Liver (tissue), 9 donors: ENCODE results near the gene NEAT1. TPM values are rescaled to one million over a fixed set of nuclear protein-coding genes. Genes with fewer than 3 reads are reported as not detected.

ENCODE experiments used
- DNase-seq: peaks from one replicate; pipeline ENCODE4 v3.0.0-alpha.2; 2017; ENCODE audit warnings: low spot score
- H3K27ac ChIP-seq, 2 donors: one replicate each; pipeline ENCODE4 v1.7.0; 2013; ENCODE audit warnings: inconsistent platforms in 2 of 2, low read length in 2 of 2, control low read depth in 1 of 2, low read depth in 1 of 2, mild to moderate bottlenecking in 1 of 2
- H3K27me3 ChIP-seq, 4 donors: one replicate each; pipeline versions ENCODE4 v1.6.1 to v1.7.0; 2013; ENCODE audit warnings: low read length in 3 of 4, inconsistent platforms in 1 of 4, mild to moderate bottlenecking in 1 of 4, moderate library complexity in 1 of 4; ENCODE audit not compliant: control insufficient read depth in 4 of 4, insufficient read depth in 4 of 4
- H3K36me3 ChIP-seq, 4 donors: one replicate each; pipeline versions ENCODE4 v1.6.1 to v1.7.0; 2013; ENCODE audit warnings: low read length in 3 of 4, mild to moderate bottlenecking in 3 of 4, low read depth in 1 of 4, moderate library complexity in 1 of 4; ENCODE audit not compliant: control insufficient read depth in 4 of 4, insufficient read depth in 3 of 4
- H3K4me1 ChIP-seq, 4 donors: one replicate each; pipeline versions ENCODE4 v1.6.1 to v1.7.0; 2013; ENCODE audit warnings: low read length in 3 of 4, mild to moderate bottlenecking in 3 of 4, moderate library complexity in 1 of 4; ENCODE audit not compliant: control insufficient read depth in 4 of 4, insufficient read depth in 4 of 4
- H3K4me3 ChIP-seq, 3 donors: one replicate each; pipeline versions ENCODE4 v1.6.1 to v1.7.0; 2013; ENCODE audit warnings: low read length in 3 of 3, control low read depth in 1 of 3, low read depth in 1 of 3, mild to moderate bottlenecking in 1 of 3
- H3K9ac ChIP-seq, 2 donors: one replicate each; pipeline ENCODE4 v1.7.0; 2013; ENCODE audit warnings: low read length in 2 of 2, mild to moderate bottlenecking in 2 of 2, moderate library complexity in 2 of 2, control low read depth in 1 of 2, low read depth in 1 of 2
- H3K9me3 ChIP-seq, 4 donors: one replicate each; pipeline versions ENCODE4 v1.6.1 to v1.7.0; 2013; ENCODE audit warnings: low read length in 3 of 4; ENCODE audit not compliant: control insufficient read depth in 4 of 4
- ATF3 ChIP-seq: IDR thresholded peaks from 2 replicates; pipeline ENCODE4 v1.6.1; 2016; ENCODE audit warnings: antibody characterized with exemption
- CTCF ChIP-seq: fragments of 150-350 bp; IDR thresholded peaks from 2 replicates; pipeline ENCODE4 v1.5.1; 2017; ENCODE audit warnings: improper control_type of control experiment, low read depth, low read length; ENCODE audit not compliant: missing input control
- EGR1 ChIP-seq, 2 donors: IDR thresholded peaks; 2 replicates each; pipeline ENCODE4 v1.6.1; 2016 to 2018; ENCODE audit warnings: antibody characterized with exemption in 2 of 2, low read depth in 2 of 2
- FOXA2 ChIP-seq: IDR thresholded peaks from 2 replicates; pipeline ENCODE4 v1.6.1; 2016; ENCODE audit warnings: antibody characterized with exemption
- GABPA ChIP-seq, 2 donors: IDR thresholded peaks in 1 of 2; conservative IDR thresholded peaks in 1 of 2; 2 replicates each; pipeline ENCODE4 v1.6.1; 2016; ENCODE audit warnings: antibody characterized with exemption in 2 of 2, mild to moderate bottlenecking in 1 of 2, moderate library complexity in 1 of 2
- HNF4A ChIP-seq, 2 donors: conservative IDR thresholded peaks; 2 replicates each; pipeline ENCODE4 v1.6.1; 2016; ENCODE audit warnings: antibody characterized with exemption in 2 of 2, mild to moderate bottlenecking in 2 of 2
- NR2F2 ChIP-seq: IDR thresholded peaks from 2 replicates; pipeline ENCODE4 v1.6.1; 2016; ENCODE audit warnings: antibody characterized with exemption
- RAD21 ChIP-seq, 2 donors: IDR thresholded peaks; 2 replicates each; pipeline ENCODE4 v1.6.1; 2016; ENCODE audit warnings: antibody characterized with exemption in 2 of 2, mild to moderate bottlenecking in 2 of 2
- REST ChIP-seq: IDR thresholded peaks from 2 replicates; pipeline ENCODE4 v1.6.1; 2016; ENCODE audit warnings: antibody characterized with exemption, mild to moderate bottlenecking
- RXRA ChIP-seq, 2 donors: IDR thresholded peaks; 2 replicates each; pipeline ENCODE4 v1.6.1; 2017 to 2018; ENCODE audit warnings: antibody characterized with exemption in 2 of 2, mild to moderate bottlenecking in 1 of 2
- SP1 ChIP-seq: IDR thresholded peaks from 2 replicates; pipeline ENCODE4 v1.6.1; 2018; ENCODE audit warnings: antibody characterized with exemption, mild to moderate bottlenecking
- TAF1 ChIP-seq: conservative IDR thresholded peaks from 2 replicates; pipeline ENCODE4 v1.6.1; 2016; ENCODE audit warnings: antibody characterized with exemption, mild to moderate bottlenecking
- YY1 ChIP-seq: IDR thresholded peaks from 2 replicates; pipeline ENCODE4 v1.6.1; 2016; ENCODE audit warnings: antibody characterized with exemption, mild to moderate bottlenecking
- WGBS: extraction: QIAGEN DNeasy Blood & Tissue Kit; methylation state at CpG from one replicate; pipeline ENCODE4 v1.1.7; 2013; 5-methylcytosine and 5-hydroxymethylcytosine counted together
- polyA plus RNA-seq, 2 donors: library from polyadenylated mRNA; stranded (reverse) in 1 of 2; unstranded in 1 of 2; fragments of 200-250 nt in 1 of 2; fragments of >200 nt in 1 of 2; fragmentation: Nextera tagmentation in 1 of 2; extraction: Ambion mirVana in 1 of 2; gene quantifications; one replicate each; pipeline versions ENCODE4 v1.2.1 to v1.2.3, GENCODE V29; 2013 to 2015
- total RNA-seq, 2 donors: library from RNA; depleted of rRNA; stranded (reverse); fragments of >200 nt; gene quantifications; one replicate each; pipeline ENCODE4 v1.2.3, GENCODE V29; 2014
- TF ChIP-seq, protein P1 (sequence below): IDR thresholded peaks from 2 replicates; pipeline ENCODE4 v1.6.1; 2016; ENCODE audit warnings: antibody characterized with exemption
- TF ChIP-seq, protein P2 (sequence below): IDR thresholded peaks from 2 replicates; pipeline ENCODE4 v1.6.1; 2016; ENCODE audit warnings: antibody characterized with exemption
- donor health status: healthy.
- donor health status: healthy.
- donor health status: healthy.
- donor health status: healthy.
- donor health status: healthy.

NEAT1 gene
- total and polyA plus RNA-seq, 4 donors: 29.6 to 1,968 (median 80.8) TPM

DNA sequence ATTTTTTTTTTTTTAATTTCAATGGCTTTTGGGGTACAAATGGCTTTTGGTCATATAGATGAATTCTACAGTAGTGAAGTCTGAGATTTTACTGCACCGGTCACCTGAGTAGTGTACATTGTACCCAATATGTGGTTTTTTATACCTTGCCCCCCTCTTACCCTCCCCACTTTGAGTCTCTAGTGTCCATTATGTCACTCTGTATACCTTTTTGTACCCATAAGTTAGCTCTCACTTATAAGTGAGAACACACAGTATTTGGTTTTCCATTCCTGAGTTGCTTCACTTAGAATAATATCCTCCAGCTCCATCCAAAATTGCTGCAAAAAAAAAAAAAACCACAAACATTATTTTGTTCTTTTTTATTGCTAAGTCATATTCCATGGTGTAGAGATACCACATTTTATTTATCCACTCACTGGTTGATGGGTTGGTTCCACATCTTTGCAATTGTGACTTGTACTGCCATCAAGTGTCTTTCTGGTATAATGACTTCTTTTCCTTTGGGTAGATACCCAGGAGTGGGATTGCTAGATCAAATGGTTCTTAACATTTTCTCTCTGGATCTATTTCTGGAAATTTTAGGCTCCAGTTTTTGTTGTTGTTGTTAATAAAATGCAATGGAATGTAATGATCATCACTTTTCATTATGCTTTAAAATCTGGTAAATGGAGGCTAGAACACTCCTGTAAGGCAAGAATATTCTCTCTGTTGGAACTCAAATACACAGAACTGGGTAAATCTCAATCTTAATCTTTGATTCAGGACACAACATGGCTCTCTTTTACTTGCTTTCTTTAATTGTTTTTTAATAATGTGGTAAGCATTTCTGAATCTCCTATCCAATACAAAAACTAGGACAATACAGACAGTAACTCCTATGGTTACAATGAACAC is 10.3 kb downstream of the NEAT1 start:
- no peak overlapping the region for H3K9ac ChIP-seq
- 59% methylated on average over 1 of the region's 1 CpG for WGBS
- H3K27me3 ChIP-seq: no peaks in the 10 kb centered on the region
- TF ChIP-seq HNF4A (conservative IDR thresholded peaks at IDR 0.05) (no peak), RAD21 (IDR thresholded peaks at IDR 0.05) (peak; percentile 65 to 66)
- no peaks in the 10 kb centered on the region for H3K9me3 ChIP-seq
- no peak overlapping the region for H3K4me3 ChIP-seq
- peaks cover under 1 to 21% (median 11%) of the 10 kb centered on the region in 4 donors for H3K36me3 ChIP-seq
- H3K27ac ChIP-seq: peak overlapping the region; percentile 27 to 29
- H3K4me1 ChIP-seq: peaks cover 0 to 59% (median 20%) of the 10 kb centered on the region in 4 donors
- no peak for DNase-seq

GRCh38 chr11:65433657-65434056 is 11.1 kb downstream of the NEAT1 start:
- Histone ChIP-seq H3K9me3 (no peaks in the 10 kb centered on the region), H3K4me3 (no peak overlapping the region), H3K36me3 (peaks cover 2 to 26% (median 12%) of the 10 kb centered on the region in 4 donors), H3K27ac (peak overlapping the region; percentile 39 to 52), H3K9ac (no peak overlapping the region), H3K27me3 (no peaks in the 10 kb centered on the region), H3K4me1 (peaks cover 0 to 62% (median 18%) of the 10 kb centered on the region in 4 donors)
- WGBS: 96% methylated on average over 2 of the region's 2 CpGs
- TF ChIP-seq EGR1 (IDR thresholded peaks at IDR 0.05; ENCODE audit: low read depth in 2 of 2) (no peak), SP1 (no peak), RXRA (IDR thresholded peaks at IDR 0.05) (no peak), YY1 (no peak)
- TF ChIP-seq, protein P1, sequence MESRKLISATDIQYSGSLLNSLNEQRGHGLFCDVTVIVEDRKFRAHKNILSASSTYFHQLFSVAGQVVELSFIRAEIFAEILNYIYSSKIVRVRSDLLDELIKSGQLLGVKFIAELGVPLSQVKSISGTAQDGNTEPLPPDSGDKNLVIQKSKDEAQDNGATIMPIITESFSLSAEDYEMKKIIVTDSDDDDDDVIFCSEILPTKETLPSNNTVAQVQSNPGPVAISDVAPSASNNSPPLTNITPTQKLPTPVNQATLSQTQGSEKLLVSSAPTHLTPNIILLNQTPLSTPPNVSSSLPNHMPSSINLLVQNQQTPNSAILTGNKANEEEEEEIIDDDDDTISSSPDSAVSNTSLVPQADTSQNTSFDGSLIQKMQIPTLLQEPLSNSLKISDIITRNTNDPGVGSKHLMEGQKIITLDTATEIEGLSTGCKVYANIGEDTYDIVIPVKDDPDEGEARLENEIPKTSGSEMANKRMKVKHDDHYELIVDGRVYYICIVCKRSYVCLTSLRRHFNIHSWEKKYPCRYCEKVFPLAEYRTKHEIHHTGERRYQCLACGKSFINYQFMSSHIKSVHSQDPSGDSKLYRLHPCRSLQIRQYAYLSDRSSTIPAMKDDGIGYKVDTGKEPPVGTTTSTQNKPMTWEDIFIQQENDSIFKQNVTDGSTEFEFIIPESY: no peak
- TF ChIP-seq, protein P2, sequence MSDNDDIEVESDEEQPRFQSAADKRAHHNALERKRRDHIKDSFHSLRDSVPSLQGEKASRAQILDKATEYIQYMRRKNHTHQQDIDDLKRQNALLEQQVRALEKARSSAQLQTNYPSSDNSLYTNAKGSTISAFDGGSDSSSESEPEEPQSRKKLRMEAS: no peak
- peak; percentile 26 for DNase-seq

DNA sequence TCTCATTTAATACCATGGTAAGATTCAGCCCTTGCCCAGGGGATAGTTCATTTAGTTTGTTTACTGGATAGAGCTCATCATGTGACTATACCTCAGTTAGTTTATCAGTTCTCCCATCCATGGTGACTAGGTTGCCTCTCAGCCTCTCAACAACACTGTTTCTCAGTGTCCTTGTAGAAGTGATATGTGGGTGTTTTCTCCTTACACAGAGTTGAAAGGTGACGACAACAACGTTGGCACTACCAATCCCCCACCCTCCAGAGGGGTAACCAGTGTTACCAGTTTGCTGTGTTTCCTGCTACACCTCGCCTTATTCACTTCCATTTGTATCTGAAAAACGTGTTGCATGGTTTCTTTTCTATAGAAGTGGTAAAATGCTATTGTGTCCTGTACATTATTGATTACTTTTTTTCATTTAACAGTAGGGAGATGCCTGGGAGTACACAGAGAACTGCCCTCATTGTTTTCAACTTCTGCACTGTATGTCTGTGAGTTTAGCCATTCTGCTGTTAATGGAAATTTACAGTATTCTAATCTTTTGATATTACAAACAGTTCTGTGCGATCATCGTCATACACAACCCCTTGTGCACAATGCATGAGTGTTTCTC is 11.6 kb downstream of the NEAT1 start:
- Histone ChIP-seq H3K9me3 (no peaks in the 10 kb centered on the region), H3K36me3 (peaks cover 2 to 30% (median 12%) of the 10 kb centered on the region in 4 donors), H3K27me3 (no peaks in the 10 kb centered on the region), H3K27ac (peak overlapping the region; percentile 52 to 72), H3K9ac (no peak overlapping the region), H3K4me3 (no peak overlapping the region), H3K4me1 (peaks cover 0 to 57% (median 20%) of the 10 kb centered on the region in 4 donors)
- peak; percentile 24 for DNase-seq
- WGBS: 36% methylated on average over 6 of the region's 6 CpGs
- no peak for TF ChIP-seq REST
- no peak for TF ChIP-seq YY1
- no peak for TF ChIP-seq NR2F2
- peak; percentile 5 for TF ChIP-seq ATF3
- no peak for TF ChIP-seq RXRA (IDR thresholded peaks at IDR 0.05)
- no peak for TF ChIP-seq RAD21 (IDR thresholded peaks at IDR 0.05)
- peak in 1 of 2 donors; percentile 16 for TF ChIP-seq HNF4A (conservative IDR thresholded peaks at IDR 0.05)
- no peak for TF ChIP-seq FOXA2
- TF ChIP-seq TAF1: no peak
- no peak for TF ChIP-seq GABPA (IDR thresholded peaks at IDR 0.05 in 1 of 2, conservative IDR thresholded peaks at IDR 0.05 in 1 of 2)
- TF ChIP-seq CTCF: no peak
- no peak for TF ChIP-seq SP1
